Cerebellar cortex (tissue), 1 donor: ENCODE results near the gene IGSF5.
"Not testable (repeated sequence)": the region's sequence is repeated elsewhere in the genome, so short reads cannot be mapped to it uniquely, and the experiment has no call there.

Experiments
- DNase-seq: peaks from one replicate; pipeline ENCODE4 v3.0.0-alpha.2; 2015; ENCODE audit warnings: low spot score

Gene IGSF5

DNA sequence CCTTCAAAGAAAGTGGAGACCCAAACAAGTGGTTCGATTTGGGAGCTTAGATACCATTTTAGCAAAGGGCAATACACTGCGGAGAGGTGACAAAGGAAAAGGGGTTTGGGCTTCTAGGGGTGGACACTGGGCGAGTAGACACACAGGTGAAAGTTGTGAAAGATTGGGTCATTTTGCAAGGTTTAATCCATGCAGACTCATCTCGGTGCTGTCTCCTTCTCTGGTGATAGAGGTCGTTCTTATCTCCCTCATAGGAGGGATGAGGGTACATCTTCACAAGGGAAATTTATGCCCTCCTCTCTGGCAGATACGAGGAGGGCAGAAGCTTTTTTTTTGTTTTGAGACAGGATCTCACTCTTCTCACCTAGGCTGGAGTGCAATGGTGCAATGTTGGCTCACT lies 6.4 kb upstream of the IGSF5 start:
- no peak for DNase-seq

DNA sequence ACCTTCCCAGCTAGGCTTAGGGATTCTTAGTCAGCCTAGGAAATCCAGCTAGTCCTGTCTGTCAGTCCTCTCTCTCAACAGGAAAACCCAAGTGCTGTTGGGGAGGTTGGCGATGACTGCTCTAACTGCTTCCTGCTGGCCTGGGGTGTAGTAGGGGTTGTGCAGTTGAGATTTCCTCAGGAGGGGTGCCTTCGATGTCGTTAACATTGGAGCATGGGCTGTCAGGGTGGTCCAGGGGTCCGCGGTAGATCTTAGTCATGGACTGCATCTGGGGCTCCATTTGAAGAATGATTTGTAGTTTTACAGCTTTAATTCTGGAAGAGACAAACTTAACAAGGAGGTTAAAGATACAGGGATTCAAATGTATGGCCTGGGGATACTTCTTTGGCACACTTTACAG lies 5.5 kb upstream of the IGSF5 start:
- DNase-seq = not testable (repeated sequence)

DNA sequence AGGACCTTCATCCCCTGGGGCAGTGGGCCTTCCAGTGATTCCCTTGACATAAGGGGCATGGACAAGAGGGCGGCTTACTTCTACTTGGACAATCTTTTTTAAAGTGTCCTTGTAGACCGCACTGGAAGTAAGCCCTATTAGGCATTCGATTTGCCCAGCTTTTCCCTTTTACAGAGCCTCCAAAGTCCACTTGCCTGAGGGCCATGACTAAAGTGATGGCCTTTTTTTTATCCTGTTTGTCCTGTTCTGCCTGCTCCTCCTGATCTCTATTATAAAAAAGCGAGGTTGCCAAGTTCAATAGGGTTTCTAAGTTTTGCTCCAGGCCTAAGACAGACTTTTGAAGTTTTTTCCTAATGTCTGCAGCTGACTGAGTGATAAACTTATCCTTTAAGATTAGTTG lies 2.4 kb upstream of the IGSF5 start:
- not testable (repeated sequence) for DNase-seq

DNA sequence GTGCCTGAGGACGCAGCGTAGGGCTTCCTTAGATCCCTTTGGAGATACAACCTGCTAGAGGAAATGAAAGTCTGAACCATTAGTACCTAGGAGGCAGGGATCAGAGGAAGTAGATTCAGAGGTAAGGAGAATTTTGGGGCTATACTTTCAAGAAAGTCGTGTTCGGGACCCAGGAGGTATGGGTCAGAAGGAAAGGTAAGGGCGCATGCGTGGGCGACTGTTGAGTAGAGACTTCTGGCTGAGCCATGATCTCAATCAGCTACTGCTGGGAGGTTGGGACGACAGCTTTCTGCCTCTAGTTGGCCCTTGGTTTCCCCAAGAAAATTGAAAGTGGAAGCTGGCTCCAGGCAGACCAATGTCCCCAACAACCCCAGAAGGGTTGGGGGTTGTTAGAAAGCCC lies 349 bp downstream of the IGSF5 start:
- DNase-seq = not testable (repeated sequence)

DNA sequence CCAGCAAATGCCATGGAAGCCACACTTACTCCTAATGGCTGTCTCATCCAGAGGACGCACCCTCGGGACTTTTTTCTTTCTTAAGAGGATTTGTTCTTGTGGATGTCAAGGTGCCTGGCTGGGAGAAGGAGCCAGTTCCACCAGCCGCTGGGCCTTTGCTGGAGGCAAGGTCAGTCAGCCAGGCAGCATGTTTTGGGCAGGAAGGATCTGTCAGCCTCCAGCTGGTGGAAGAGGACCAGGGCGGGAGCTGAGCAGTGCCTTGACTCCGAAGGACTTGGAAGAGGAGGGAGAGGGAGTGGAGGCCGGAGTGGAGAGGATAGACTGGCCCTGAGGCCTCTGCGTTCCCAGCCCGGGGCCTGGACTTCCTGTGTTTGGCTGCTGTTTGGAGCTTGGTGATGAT lies 5.7 kb downstream of the IGSF5 start:
- no peak for DNase-seq

DNA sequence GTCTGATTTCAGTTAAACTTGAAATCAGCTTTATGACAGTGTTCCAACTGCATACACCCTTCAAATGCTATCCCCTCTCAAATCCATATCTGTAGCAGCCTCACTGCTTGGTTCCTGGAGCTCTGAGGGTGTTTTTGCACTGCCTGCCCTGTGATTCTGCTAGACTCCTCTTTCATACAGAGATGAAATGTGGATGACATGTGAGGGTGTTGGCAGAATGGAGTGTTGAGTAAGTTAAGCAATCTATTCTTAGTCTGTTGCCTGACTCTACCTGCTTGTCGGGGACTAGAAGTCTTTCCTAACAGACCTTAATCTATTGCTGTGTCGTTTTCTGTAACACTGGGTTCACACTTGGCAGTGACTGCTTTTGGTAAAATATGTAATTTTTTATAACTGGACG lies 9.8 kb downstream of the IGSF5 start:
- no peak for DNase-seq

DNA sequence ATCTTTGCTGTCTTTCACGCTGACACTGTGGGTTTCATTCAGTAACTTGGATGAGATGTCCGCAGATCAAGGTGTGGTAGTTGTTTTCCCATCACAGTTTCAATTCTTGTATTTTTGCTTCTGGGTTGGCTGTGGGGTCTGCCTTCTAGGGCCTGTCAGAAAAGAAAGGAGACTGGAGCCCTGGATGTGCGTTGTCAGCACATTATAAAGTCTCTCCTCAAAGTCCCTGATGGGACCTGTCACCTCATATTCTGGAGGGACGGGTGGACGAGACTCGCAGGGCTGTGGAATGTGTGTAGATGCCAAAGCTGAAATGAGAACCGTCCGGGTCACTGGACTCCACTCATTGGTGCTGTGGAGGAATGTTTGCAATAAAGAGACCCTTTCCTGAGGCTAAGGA lies 11.3 kb downstream of the IGSF5 start:
- DNase-seq = no peak

DNA sequence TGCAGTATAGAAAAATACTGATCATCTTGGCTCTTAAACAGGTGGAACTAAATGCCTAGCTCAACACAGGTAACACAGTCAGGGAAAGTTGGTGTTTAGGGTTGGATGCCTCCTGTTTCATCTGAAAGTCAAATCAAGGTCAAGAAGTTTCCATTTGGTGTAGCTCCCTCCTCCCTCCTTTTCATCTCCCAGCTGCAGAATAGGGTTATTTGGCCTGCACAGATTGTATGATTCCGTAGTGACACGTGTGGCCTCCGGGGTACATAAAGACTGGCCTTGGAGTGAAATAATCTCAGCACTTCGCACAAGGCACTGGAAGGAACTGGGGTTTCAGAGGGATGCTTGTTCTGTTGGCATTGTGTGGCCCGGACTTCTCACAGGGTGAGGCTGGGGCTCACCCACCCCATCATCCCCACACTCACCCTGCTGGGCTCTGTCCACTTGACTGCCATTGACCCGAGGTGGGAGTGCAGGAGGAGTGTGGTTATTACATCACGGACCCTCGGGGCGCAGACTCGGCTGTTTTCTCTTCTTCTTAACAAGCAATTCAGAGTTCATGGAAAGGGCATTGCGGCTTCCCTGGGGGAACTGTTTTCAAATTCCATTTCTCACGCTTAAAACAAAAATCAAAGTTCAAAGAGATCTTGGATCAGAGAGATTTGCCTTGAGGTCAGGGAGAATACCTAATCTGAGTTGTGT lies 18.4 kb downstream of the IGSF5 start:
- DNase-seq = no peak

DNA sequence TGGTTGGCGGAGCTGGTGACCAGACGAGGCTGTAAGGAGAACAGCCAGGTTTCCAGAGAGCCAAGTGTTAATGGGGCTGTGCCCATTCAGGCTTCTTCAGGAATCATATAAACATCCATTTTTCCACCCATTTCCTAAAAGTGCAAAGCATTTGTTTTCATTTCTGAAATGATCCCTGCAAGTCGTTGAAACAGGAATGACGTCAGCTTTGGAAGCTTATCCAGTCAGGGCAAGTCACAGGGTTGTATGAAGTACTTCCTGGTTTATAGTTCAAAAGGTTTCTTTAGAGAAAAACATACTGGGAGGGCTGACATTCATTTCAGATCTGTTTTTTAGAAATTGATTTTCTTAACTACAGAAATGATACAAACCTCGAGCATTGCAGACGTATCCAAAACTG lies 29.2 kb downstream of the IGSF5 start:
- no peak for DNase-seq

DNA sequence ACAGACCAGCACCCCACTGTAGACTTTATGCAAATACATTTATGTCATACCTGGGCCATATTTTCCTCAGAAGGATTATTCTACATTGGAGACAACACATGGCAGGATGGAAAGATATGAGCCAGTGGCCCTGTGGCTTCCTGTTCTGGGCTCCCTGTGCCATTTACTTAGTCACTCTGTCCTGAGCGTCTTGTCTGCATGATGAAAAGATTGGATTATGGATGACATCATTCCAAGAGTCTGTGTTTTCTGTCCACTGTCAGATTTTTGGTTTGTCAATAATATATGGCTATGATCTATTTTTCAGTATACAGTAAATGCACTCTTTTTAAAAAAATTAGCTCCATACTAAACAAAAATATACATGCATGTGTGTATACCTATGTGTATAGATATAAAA lies 30.8 kb downstream of the IGSF5 start:
- no peak for DNase-seq

DNA sequence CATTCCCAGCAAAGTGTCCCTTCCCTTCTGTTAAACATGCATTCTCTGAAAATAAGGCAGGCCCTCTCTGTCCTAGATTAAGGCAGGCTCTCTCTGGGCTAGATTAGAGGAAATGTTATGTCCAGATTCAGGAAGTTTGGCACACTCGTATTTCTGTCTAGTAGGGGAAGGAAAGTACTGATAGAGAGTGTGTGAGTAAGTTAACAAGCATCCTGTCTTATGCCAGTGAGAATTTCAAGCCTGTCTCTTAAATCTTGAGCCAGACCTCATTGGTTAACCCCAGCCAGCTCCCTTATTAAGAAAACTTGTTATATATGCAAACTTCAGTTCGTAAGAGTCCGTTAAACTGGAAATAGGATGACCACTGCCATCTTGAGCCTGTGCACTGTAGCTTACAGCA lies 31.6 kb downstream of the IGSF5 start:
- no peak for DNase-seq

DNA sequence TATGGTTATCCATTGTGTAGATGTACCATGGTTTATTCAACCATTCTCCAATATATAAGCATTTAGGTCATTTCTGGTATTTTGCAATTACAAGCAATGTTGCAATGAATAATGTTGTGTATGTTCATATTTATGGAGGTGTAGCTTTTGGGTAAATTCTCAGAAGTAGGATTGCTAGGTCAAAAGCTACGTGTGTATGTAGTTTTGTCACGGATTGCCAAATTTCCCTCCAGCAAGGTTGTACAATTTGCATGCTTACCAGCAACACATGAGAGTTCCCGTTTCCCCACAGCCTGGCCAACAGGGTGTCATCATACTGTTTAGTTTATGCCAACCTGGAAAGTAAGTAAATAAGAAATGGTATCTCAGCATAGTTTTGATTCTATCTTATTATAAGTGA lies 36.3 kb downstream of the IGSF5 start:
- DNase-seq = no peak

DNA sequence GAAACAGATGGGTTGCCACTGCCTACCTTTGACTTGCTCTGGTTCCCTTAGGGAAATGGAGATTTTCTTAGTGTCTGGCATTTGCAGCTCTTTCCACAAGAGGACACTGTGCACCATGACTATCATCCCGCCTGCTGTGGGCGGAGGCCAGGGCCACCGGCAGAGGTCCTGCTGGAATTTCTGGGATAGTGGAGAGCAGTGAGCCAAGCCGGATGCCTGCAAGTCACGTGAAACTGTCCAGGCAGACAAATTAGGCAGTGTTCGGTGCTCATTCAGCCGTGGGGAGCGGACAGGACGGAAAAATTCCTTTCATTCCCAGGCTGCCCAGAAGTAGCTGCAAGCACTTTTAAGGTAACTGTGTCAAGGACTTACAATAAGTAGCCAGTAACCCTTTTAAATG lies 43.4 kb downstream of the IGSF5 start:
- DNase-seq = peak; percentile 45

DNA sequence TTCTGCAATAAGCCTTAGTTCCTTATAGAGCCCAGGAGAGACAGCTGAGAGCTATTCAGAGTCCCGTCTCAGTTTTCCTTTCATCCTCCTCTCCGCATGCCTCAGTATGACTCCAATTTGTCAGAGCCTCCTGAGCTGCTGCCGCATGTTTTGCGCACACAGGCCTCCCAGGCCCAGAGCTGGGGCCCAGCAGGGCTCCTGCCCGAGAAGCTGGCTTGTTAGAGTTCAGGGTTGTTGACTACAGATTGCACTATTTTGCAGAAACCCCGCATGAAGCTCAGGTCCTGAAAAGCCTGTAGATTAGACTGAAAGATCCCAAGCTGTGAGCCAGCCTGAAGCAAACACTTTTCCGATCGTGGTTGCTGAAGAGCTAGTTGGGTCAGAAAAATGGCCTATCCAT lies 51.5 kb downstream of the IGSF5 start:
- no peak for DNase-seq

DNA sequence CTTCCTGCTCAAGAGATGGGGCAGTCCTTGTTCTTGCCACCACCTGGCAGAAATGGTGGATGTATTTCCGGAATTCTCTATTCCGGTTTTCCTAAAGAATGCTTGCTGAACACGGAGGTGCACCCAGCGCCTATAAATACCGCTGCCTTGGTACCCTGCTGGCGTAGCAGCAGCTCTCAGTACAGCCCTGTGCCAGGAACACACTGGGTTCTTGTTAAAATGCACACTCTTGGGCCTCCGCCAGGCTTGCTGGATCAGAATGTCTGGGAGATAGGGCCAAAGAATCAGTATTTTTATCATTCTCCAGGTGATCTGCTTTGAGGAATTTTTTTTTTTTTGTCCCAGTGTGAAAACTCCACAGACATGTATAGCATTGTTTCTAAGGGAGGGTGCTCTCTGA lies 54.2 kb downstream of the IGSF5 start:
- peak; percentile 2 for DNase-seq

DNA sequence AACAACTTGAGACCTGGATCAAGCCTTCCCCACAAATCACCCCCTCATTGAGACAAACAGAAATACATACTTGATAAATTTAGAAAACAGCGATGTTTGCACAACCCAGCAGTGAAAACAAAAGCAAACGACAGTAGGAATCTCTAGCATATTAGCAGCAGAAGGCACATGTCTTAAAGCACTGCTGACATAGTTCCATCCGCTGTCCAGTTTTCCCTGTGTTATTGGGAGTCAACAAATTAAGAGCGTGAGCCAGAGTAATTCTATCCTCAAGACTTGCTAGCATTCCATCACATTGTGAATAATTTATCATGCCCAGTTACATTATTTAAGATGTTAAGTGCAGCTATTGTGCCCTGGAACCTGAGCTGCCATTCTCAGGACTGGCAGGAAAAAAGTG lies 55.3 kb downstream of the IGSF5 start:
- DNase-seq = no peak

DNA sequence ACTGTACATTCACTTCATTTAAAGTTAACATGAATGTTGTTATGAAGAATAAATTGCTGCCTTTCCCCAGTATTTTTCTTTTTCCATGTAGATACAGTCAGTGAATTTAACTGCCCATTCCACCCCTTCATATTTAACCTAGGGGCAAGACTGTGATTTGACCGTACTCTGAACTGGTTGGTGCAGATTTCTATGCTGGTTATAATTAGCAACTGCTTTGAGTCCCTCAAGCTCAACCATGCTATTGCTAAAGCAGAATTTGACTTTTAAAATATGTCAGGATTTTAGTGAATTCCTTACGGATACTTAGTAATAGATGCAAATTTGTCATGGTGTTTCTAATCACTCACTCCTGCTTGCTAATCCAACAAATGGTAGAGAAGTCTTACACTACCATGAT lies 57.2 kb downstream of the IGSF5 start:
- no peak for DNase-seq

DNA sequence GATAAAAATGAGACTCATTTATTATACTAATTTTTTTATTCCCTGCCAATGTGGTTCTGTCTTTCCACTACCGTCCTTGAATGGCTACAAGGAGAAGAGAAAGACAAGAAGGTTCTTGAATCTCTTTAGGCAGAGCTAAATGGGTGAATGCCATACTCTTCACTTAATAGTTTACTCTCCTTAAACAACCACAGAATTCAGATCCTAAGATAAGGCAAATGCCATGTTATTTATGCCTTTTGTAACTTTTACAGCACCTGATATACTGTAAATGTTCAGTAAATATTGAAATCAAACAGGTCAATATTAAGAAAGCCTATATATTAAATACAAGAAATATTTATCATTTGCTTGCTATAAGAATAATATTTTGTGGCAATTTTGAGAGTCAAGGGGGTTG lies 58.4 kb downstream of the IGSF5 start:
- no peak for DNase-seq

DNA sequence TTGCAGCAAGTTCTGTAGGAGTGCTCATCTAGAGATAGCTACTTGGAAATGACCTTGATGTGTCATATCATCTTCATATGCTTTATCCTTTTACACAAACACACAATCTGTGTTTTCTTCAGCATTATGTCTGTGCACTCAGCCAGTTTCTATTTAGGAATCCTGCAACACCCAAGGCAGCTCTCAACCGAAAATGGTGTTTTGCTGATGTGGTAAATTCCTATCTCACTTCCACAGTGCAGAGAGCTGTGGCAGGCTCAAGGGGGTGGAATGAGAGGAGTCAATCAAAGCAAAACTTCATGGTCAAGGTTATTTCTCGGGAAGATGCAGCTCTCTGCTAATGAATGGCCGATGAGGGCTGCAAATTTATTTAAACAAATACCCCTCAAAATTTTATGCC lies 59.3 kb downstream of the IGSF5 start:
- no peak for DNase-seq

DNA sequence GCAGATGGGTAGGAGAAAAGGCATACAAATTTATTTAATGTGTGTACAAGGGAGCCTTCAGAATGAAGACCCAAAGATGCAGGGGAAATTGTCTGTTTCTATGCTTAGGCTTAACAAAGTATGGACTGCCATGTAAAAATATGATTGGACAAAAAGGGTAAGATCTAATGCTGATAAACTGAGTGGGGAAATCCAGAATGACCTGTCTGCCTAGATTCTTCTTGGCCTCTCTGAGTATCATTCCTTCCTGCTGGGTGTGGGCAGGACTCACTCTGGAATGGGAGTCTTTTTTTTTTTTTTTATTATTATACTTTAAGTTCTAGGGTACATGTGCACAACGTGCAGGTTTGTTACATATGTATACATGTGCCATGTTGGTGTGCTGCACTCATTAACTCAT lies 61.0 kb downstream of the IGSF5 start:
- no peak for DNase-seq

DNA sequence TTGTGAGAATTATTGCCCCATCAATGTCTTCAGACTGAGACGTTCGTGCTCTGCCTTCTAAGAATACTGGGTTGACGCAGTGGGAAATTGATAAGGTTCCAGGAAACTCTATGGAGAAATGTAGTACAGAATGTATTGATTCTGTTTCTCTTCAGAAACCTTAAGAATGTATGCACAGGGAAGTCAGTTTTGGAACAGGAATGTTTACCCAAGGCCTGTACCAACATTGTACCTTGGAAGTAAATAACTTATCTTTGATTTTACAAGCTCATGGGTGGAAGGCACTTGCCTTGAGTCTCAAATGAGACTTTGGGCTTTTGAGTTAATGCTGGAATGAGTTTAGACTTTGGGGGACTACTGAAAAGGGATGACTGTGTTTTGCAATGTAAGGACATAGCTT lies 62.8 kb downstream of the IGSF5 start:
- DNase-seq = no peak

DNA sequence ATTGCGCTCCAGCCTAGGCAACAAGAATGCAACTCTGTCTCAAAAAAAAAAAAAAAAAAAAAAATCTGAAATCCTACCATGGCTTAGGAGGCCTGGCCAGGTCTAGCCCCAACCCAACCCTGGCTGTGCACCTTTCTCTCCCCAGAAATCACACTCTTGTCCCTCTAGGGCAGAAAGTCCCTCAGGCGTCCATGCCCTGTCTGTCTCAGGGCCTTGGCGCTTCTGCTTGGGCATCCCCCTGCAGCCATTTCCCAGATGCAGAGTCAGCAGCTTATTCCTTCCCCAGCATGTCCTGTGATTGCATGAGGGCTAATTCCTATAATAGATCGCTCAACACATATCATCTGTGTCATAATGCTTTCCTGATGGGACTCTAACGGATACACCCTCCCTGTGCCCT lies 65.0 kb downstream of the IGSF5 start:
- DNase-seq = no peak

DNA sequence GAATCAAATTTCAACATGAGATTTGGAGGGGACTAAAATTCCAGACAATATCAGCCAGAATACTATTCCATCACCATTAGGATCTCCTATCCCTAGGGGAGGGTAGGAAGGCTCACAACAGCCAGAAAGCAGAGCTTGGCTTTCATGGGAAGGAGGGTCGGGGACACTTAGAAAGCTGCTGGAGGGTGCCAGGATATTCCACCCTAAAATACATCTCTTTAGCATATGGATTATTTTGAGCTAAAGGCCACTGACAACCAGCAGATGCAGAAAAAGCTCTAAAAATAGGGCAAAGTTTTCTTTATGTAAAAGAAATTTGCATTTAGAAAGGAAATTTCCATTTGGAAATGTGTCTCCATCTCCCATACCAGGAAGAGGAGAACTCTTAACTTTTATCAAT lies 68.0 kb downstream of the IGSF5 start:
- no peak for DNase-seq

DNA sequence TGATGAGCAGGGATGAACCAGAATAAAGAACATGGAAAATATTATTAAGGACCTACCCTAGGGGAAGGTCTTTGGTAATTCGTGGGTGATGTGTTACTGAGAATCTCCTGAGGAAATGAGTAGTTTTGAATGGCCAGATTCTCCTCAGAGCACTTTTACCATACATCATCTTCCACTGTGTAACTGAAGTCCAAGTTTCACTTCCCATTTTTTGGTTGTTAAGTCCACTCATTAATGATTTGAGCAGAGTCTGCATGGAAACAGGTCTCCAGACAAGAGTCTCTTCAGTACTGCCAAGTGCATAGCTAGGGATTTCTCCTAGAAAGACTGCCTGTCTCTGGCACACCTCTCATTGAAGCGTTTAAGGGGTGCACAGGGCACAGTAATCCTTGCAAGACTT lies 73.6 kb downstream of the IGSF5 start:
- no peak for DNase-seq

DNA sequence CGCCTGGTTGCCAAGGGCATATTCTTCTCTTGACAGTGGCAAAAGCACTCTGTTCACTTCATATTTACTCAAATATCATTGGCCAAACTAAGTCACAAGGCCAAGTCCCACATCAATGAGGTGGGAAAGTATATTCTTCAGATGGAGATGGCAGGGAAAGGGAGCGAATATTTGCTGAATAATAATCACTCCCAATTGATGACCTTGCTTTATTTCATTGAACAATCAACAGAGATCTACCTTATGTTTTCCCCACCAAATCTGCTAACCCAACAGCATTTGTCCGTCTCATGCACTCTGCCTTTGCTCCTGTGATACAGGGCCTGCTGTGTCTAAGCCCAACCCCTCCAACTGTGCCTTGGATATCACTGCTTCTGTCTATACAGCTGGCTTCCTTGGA lies 77.1 kb downstream of the IGSF5 start:
- no peak for DNase-seq
